NCI-H2107 treated with DMSO at 0.1 percent for 48 hours (cell line): ENCODE measurements around the gene COL7A1.

Source experiments
- DNase-seq: peaks from one replicate; lab custom pipeline; 2025; ENCODE audit not compliant: unreplicated experiment; lab: John Stamatoyannopoulos, UW

The COL7A1 gene

GRCh38 chr3:48619541-48620524, 24.7 kb upstream of the COL7A1 start:
- DNase-seq = no peak

DNA sequence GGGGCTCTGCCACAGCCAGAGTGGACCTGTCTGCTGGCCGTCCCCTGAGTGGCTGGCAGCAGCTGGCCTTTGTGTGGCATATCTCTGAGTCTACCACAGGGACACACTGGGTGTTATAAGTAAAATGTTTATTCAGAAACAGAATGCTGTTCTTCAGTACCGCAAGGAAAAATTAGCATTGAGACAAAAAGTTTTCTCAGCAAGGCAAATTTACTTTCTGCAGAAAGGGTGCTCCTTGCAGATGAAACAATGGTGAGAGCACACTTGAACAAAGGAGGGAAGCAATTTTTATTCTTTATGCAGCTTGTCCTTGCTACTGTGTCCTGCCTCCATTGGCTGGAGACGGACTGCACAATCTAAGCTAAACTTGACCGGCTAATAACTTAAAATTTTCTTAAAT, 22.4 kb upstream of the COL7A1 start:
- DNase-seq = no peak

DNA sequence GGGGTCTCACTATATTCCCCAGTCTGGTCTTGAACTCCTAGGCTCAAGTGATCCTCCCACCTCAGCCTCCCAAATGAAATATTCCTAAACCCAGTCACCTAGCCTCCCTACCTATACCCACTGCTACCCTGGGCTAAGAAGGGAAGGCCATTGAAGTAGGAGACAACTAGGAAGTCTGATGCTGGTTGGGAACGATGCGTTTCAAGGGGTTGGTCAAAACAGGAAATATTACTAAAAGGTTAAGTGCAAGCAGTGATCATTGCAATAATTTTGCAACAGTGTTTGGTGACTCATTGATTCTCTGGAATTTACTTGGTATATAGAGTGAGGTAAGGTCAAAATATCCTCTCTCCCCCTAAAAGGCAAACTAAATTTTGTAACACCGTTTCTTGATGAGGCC, 18.9 kb upstream of the COL7A1 start:
- DNase-seq = no peak

GRCh38 chr3:48612309-48612708, 17.2 kb upstream of the COL7A1 start:
- no peak for DNase-seq

- peak; percentile 50 for DNase-seq
Measured at GRCh38 chr3:48609088-48610005, 14.2 kb upstream of the COL7A1 start, which contains the start of gene UQCRC1. TSS of gene UQCRC1 (minus strand) at chr3:48609646. CDS start at chr3:48609620, 26 bp downstream.

DNA sequence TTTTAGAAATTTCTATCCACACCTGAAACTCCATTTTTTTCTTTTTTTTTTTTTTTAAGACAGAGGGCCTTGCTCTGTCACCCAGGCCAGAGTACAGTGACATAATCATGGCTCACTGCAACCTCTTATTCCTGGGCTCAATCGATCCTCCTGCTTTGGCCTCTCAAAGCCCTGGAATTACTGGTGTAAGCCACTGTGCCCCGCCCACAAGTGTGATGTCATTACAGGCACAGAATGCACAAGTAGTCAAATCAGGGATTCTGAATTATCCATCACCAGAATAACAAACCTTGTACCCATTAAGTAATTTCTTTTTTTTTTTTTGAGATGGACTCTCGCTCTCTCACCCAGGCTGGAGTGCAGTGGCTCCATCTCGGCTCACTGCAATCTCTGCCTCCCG, 12.4 kb upstream of the COL7A1 start:
- DNase-seq = no peak

- no peak for DNase-seq
Measured at GRCh38 chr3:48601622-48601994, 6.5 kb upstream of the COL7A1 start.

- DNase-seq = no peak
Measured at GRCh38 chr3:48600711-48601621, 5.8 kb upstream of the COL7A1 start.

- DNase-seq = no peak
Measured at GRCh38 chr3:48599509-48600285, 4.6 kb upstream of the COL7A1 start.

- DNase-seq = no peak
Measured at GRCh38 chr3:48599077-48599501, 4.0 kb upstream of the COL7A1 start.

- DNase-seq = no peak
Measured at GRCh38 chr3:48598323-48599076, 3.4 kb upstream of the COL7A1 start.

GRCh38 chr3:48597408-48597800, 2.3 kb upstream of the COL7A1 start:
- DNase-seq = no peak

GRCh38 chr3:48596676-48597407, 1.7 kb upstream of the COL7A1 start:
- DNase-seq = no peak

GRCh38 chr3:48596157-48596556, 1.0 kb upstream of the COL7A1 start:
- DNase-seq = no peak

- no peak for DNase-seq
Measured at GRCh38 chr3:48595526-48596121, 495 bp upstream of the COL7A1 start.

DNA sequence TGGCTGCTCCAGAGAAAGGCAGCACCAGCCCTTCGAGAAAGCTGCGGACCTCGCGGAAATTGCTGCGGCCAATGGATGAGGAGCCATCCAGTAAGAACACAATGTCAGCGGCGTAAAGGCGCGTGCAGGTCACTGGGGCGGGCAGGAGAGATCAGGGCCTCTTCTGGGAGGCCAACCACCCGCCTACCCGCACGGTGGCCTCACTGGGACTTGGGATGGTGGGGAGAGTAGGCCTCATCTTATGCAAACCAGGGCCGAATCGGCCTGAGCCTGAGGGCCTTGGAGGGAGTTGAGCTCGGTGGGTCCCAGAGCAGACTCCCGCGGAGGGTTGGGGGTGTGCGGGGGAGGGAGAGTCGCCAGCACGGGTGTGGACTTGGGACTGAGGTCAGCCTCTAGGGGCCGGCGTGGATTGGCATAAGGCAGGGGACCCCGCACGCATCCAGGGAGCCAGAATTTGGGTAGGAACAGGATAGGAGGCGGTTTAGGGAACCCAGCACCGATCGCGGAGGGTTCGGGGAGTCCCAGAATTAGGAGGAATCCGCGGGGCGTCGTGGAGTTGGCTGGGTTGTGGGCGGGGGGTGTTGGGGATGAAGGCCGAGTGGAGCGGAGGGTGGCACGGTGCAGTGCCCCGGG, 596 bp downstream of the COL7A1 start:
- no peak for DNase-seq

GRCh38 chr3:48593337-48593736, 1.8 kb downstream of the COL7A1 start:
- no peak for DNase-seq
